Neutrophil (primary cell): Measurements from ENCODE around the gene TFAM.

Experiments
- H3K27ac ChIP-seq: fragments of 200-600 bp; sonication (generic); 2 replicates; pipeline ENCODE4 v1.5.1; 2016; ENCODE audit warnings: mild to moderate bottlenecking, moderate library complexity
- H3K27me3 ChIP-seq: fragments of 200-600 bp; sonication (generic); 2 replicates; pipeline ENCODE4 v1.6.0; 2016; ENCODE audit warnings: mild to moderate bottlenecking
- H3K36me3 ChIP-seq: fragments of 200-600 bp; sonication (generic); 2 replicates; pipeline ENCODE4 v1.5.1; 2017
- H3K4me1 ChIP-seq, 2 experiments: fragments of 200-600 bp in 1 of 2; sonication (generic) in 1 of 2; 1 replicate in 1 of 2; 2 replicates in 1 of 2; pipeline versions ENCODE4 v1.5.1 to v1.6.1; 2013 to 2016; ENCODE audit warnings: low read depth in 1 of 2, low read length in 1 of 2, mild to moderate bottlenecking in 1 of 2, moderate library complexity in 1 of 2; ENCODE audit not compliant: control insufficient read depth in 1 of 2, insufficient read depth in 1 of 2
- H3K4me3 ChIP-seq, 2 experiments: fragments of 200-600 bp in 1 of 2; sonication (generic) in 1 of 2; 1 replicate in 1 of 2; 2 replicates in 1 of 2; pipeline ENCODE4 v1.5.1; 2013 to 2016; ENCODE audit warnings: low read depth in 1 of 2, low read length in 1 of 2, mild to moderate bottlenecking in 1 of 2, moderate library complexity in 1 of 2
- H3K9me3 ChIP-seq: fragments of 200-600 bp; sonication (generic); 2 replicates; pipeline ENCODE4 v1.5.1; 2016
- TF ChIP-seq, protein P1 (sequence below): fragments of 200-600 bp; sonication (generic); IDR thresholded peaks from 2 replicates; pipeline ENCODE4 v1.5.1; 2016; ENCODE audit warnings: antibody characterized with exemption

TFAM gene

DNA sequence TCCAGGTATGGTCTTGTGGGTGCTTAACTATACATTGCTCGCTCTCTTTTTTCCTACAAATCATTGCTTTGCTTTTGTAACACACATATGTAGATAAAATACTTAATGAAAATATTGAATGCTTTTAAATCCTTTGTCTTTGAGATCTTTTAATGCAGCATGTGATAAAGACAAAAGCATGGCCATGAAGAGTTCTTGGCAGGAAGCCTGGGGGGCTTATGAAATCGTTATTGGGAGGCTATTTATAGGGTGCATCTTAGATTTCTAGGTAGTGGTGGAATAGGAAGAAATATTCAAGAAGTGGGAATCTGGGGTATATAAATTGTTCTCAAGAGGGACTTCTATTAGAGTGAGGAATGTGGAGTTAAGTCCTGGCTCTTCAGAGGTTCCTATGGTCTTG lies 28.5 kb upstream of the TFAM start:
- TF ChIP-seq, protein P1, sequence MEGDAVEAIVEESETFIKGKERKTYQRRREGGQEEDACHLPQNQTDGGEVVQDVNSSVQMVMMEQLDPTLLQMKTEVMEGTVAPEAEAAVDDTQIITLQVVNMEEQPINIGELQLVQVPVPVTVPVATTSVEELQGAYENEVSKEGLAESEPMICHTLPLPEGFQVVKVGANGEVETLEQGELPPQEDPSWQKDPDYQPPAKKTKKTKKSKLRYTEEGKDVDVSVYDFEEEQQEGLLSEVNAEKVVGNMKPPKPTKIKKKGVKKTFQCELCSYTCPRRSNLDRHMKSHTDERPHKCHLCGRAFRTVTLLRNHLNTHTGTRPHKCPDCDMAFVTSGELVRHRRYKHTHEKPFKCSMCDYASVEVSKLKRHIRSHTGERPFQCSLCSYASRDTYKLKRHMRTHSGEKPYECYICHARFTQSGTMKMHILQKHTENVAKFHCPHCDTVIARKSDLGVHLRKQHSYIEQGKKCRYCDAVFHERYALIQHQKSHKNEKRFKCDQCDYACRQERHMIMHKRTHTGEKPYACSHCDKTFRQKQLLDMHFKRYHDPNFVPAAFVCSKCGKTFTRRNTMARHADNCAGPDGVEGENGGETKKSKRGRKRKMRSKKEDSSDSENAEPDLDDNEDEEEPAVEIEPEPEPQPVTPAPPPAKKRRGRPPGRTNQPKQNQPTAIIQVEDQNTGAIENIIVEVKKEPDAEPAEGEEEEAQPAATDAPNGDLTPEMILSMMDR: no peak
- H3K36me3 ChIP-seq: peaks cover under 1% of the 10 kb centered on the region
- no peaks in the 10 kb centered on the region for H3K27me3 ChIP-seq
- H3K27ac ChIP-seq: no peak overlapping the region
- no peaks in the 10 kb centered on the region for H3K9me3 ChIP-seq
- peaks cover 45 to 53% of the 10 kb centered on the region in 2 experiments for H3K4me1 ChIP-seq
- H3K4me3 ChIP-seq: no peak overlapping the region

DNA sequence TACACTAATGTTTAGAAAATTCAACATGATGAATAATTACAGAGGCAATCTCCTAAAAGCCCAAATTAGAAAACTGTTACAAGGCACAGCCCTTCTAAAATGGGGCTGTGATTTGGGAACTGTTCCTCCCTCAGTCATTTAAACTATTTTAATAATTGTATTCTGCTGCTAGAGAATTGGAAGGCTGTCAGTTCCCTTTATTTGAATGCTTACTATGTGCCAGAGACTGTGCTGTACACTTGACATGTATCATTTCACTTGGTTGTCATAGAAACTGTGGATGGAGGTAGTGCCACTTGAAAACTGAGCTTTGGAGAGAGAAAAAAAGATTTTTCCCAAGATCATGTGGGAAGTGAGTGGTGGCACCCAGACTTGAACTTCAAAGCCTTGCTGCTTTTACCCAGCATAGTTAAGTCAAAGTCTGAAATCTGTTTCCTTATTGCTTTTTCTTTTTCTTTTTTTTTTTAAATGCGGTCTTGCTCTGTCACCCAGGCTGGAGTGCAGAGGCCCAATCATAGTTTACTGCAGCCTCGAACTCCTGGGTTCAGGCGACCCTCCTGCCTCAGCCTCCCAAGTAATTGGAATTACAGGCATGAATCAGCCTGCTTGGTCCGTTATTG lies 26.8 kb upstream of the TFAM start:
- H3K27ac ChIP-seq: peak overlapping the region; percentile 2
- peaks cover 28 to 37% of the 10 kb centered on the region in 2 experiments for H3K4me1 ChIP-seq
- H3K36me3 ChIP-seq: peaks cover 13% of the 10 kb centered on the region
- H3K27me3 ChIP-seq: no peaks in the 10 kb centered on the region
- TF ChIP-seq, protein P1: no peak
- H3K4me3 ChIP-seq: no peak overlapping the region
- H3K9me3 ChIP-seq: no peaks in the 10 kb centered on the region

DNA sequence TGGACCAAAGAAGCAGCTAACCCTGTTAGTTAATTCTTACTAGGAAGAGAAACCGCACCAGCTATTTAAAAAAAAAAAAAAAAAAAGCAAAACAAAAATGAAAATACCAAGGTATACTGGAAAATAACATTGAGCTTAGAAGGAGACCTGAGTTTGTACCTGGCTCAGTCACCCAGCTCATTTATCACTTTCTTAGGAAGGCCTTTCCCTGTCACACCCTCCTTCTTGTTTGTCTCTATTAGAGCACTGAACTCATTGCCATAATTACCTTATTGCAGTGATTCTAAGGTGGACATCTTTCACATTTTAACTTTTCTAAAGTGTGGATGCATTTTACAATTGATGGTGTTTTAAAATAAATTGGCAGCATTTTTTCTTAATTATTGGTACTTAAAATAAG lies 26.3 kb upstream of the TFAM start:
- TF ChIP-seq, protein P1: no peak
- Histone ChIP-seq H3K9me3 (no peaks in the 10 kb centered on the region), H3K27me3 (no peaks in the 10 kb centered on the region), H3K27ac (no peak overlapping the region), H3K4me1 (peaks cover 26 to 35% of the 10 kb centered on the region in 2 experiments), H3K4me3 (no peak overlapping the region), H3K36me3 (peaks cover 18% of the 10 kb centered on the region)

DNA sequence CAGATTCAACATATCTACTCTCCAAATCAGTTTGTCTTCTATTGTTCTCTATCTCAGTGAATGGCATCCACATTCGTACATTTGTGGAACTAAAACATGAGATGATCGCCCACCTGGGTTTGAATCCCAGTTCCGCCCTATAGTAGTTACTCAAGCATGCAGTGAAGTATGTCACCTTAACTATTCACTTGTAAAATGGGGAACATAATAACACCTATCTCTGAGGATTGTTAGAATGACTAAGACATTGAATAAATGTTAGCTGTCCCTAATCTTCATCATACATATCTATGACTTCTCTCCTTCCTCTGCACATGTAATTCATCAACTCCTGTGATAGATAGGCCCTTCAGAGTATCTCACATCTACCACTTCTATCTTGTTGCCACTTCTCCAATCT lies 25.7 kb upstream of the TFAM start:
- H3K4me3 ChIP-seq: no peak overlapping the region
- H3K27ac ChIP-seq: peak overlapping the region; percentile 63
- no peaks in the 10 kb centered on the region for H3K9me3 ChIP-seq
- TF ChIP-seq, protein P1: no peak
- peaks cover 26 to 35% of the 10 kb centered on the region in 2 experiments for H3K4me1 ChIP-seq
- peaks cover 24% of the 10 kb centered on the region for H3K36me3 ChIP-seq
- no peaks in the 10 kb centered on the region for H3K27me3 ChIP-seq

DNA sequence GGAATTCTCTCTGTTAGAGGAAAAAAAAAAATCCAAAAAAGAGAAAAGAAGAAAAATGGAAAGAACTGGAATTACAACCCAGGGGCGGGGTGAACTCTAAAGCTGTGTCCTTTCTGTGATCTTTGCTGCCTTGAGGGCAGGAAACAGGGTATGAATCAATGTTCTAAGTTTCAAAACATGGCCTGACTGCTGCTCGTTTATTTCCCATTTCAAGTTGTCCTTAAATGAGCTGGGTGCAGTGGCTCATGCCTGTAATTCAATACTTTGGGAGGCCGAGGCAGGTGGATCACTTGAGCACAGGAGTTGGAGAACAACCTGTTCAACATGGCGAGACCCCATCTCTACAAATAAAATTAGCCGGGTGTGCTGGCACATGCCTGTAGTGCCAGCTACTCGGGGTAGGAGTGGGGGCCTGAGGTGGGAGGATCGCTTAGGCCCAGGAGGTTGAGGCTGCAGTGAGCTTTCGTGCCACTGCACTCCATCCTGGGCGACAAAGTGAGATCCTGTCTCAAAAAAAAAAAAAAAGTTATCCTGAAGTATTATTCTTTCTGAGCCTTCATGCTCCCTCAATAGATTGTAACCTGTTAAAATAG lies 24.7 kb upstream of the TFAM start:
- Histone ChIP-seq H3K36me3 (peaks cover 34% of the 10 kb centered on the region), H3K9me3 (no peaks in the 10 kb centered on the region), H3K27me3 (no peaks in the 10 kb centered on the region), H3K27ac (peak overlapping the region; percentile 63), H3K4me1 (peaks cover 25 to 31% of the 10 kb centered on the region in 2 experiments), H3K4me3 (no peak overlapping the region)
- TF ChIP-seq, protein P1: no peak
